ENCODE data around the gene PERCC1.
"Not testable (repeated sequence)": the region's sequence is repeated elsewhere in the genome, so short reads cannot be mapped to it uniquely, and the experiment has no call there.

PERCC1 gene

DNA sequence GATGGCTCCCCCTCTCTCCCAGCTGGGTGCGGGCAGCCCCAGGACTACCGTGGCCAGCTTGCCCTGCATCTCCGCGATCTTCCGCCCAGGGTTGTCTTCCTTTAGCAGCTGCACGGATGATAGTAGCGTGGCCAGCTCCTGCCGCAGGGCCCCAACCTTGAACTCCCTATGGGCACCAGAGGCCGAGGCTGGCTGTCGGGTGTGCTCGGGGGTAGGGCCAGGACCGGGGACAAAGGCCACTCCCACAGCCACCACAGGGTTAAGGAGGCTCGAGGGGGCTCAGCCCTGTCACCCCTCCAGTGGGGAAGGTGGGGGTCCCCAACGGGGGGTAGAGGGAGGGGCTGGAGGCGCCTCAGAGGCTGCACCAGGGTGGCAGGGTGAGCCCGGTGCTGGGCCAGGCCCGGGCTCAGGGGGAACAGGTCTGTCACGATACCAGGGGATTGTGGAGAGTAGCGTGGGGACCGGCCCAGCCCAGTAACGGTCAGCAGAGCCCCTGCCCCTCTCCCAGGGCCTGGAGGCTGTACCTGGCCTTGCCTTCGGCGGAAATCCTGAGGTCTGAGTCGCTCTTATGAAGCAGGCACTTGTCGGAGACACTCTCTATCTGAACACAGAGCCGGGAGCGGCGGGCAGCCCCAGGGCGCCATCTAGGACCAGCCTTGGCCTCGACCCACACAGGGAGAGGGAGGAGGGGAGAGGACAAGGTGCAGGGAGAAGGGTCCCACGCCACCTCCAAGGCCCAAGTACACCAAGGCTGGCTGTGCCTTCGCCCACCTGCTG is 5.2 kb downstream of the PERCC1 start:
- DNase-seq: no peak

GRCh38 chr16:1436731-1437355 is 6.0 kb downstream of the PERCC1 start:
- no peak for DNase-seq

DNA sequence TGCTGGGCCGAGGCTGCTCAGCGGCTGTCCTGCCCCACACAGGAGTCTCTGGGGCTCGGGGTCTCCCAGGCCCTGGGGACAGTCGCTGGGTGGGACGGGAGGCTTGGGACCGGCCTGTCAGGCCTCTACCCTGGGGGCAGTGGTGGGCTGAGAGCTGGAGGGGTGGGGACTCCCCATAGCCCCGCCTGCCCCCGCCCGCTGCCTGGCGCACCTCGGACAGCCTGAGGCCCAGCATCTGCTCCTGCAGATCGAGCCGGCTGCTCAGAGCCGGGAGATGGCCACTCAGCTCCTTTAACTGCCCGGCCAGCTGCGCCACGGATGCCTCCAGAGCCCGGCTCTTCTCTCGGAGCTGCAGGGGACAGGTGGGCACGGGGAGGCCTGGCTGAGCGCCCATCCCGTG is 6.7 kb downstream of the PERCC1 start:
- no peak for DNase-seq

DNA sequence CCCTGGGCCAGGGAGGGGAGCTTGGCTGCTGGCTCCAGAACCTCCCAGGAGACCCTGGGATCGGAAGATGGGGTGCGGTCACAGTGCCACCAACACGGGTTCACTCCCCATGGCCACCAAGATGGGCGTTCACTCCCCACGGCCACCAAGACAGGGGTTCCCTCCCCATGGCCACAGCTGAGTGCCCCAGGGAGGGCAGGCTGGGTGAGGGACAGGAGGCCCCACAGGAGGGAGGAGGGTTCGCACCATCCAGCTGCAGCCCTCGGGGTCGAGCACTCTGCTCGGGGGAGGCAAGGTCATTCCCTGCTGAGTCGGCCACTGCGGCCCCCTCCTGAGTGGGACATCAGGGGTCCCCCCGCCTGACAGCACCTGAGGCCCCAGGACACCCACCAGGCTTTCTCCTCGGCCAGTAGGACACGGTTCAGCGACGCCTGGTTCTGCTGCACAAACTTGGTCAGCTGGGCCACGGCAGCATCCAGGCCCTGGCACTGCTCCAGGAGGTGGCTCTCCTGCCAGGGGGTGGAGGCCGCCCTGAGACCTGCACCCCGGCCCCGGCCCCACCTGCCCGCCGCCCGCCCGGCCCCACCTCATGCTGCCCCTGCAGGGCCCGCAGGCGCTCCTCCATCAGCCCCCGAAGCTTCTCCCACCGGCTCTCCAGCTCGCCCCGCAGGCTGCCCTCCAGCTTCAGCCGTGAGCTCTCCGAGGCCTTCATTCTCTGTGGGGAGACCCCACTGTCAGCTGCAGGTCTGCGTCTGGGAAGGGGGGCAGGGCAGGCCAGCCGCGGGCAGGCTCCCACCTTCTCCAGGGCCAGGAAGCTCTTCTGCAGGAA is 7.6 kb downstream of the PERCC1 start:
- no peak for DNase-seq

DNA sequence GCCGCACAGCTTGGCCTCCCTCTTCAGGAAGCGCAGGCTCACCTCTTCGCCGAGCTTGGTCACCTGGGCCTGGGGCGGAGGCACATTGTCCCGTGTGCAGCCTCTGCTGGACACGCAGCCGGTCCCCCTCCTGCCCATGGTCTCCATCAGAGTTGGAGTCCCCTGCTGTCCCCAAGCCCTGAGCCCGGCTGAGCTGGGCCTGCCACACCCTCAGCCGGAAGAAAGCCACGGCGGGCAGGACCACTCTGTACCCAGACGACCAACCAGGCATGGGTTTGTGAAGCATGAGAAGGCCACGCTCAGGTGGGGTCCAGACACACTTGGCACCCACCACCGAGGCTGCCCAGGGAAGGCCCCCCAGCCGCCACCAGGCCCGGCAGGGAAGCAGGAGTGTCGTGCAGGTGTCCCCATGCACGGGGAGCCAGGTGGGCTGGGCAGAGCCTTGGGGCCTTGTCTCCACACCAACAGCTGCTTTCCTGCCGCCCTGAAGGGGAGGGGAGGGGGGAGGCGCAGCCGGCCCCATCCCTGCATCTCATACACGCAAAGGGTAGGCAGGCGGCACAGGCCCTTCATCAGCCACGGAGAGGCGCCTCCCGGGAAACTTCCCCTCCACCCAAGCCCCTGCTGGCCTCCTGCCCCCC is 8.3 kb downstream of the PERCC1 start:
- no peak for DNase-seq

- DNase-seq: not testable (repeated sequence)
Observed at GRCh38 chr16:1439699-1440074, 8.8 kb downstream of the PERCC1 start.

DNA sequence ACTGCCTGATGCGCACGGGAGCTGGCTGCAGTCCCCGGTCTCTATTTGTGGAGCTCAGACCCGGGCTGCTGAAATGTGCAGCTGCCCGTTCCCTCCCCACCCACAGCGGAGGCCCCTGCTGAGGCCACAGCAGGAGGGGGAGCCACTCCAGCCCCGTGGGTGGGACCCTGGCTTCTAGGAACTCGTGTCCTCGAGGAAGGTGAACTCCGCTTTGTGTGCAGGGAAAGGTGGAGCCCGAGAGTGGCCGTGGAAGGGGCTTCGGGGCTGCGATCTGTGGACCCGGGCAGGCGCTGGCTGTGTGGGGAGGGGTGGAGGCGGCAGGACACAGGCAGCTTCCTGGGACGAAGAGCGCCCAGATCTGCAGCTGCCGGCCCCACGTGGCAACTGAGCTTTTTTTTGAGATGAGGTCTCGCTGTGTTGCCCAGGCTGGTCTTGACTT is 10.5 kb downstream of the PERCC1 start:
- DNase-seq: no peak

GRCh38 chr16:1442697-1443096 is 11.8 kb downstream of the PERCC1 start:
- no peak for DNase-seq

GRCh38 chr16:1443403-1443973 is 12.6 kb downstream of the PERCC1 start:
- no peak for DNase-seq

DNA sequence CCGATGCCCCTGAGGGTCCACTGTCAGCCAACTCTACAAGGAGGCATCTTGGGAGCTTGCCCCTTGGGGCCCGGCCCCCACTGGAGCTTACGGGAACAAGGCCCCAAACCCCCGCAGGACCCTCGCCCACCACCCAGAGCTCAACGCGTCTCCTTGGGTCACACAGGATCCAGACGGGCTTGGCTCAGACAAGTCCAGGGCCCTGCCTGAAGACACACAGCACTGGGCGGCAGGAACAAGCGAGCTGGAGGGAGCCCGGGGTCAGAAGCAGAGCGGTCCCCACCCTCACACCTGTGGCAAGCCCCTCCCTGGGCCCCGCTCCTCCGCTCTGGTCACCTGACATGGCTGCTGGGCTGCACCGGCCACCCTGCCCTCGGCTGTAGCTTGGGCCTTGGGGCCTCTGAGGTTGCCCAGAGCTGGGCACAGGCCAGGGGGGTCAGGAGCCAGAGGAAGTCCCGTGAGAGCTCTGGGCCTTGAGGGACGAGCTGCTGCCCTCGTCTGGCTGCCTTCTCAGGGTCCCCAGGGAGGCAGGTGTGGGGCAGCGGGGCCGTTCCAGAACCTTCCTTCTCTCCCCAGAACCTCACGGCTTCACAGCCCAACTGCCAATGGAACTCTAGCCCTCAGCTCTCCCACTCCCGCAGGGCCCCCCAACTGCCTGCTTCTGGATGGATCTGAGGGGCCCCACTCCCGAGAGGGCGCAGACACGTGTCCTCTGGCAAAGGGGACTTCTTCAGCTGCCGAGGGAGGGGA is 13.3 kb downstream of the PERCC1 start, which contains the start of gene CCDC154:
CCDC154 (minus strand) TSS at position 577 of the 750 bp plus-strand sequence; CDS start at position 343, 234 bp downstream.
- no peak for DNase-seq

DNA sequence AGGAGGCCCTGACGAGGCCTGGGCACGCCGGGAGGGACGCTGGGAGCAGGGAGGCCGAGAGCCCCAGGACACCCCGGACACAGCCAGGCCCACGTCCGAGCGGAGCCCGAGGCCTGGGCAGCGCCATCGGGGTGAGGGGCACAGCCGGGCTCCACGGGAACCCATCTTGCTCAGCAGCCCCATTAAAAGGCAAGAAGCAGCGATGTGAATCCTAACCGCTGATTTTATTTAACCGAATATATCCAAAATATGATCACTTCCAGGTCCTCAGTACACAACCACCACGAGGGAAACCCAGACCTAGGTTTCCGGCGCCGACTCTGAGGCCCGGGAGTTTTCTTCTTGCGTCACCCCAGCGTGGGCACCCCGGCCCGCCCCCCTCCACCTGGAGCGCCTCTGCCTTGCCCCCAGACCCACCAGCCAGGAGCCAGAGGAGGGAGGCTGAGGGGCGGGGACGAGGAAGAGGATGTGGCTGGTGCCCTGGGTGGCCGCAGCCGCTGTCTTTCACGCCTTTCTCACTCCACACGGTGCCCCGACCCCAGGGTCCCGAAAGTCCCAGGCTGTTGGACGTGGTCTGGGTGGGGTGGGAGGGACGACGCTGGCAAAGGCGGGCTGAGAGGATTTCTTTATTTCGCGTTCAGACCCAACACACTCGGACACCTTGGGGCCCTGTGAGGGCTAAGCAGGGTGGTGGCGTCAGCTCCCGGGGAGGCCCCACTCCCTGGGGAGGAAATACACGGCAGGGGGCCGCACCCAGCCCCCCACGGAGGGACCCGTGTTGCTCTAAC is 14.0 kb downstream of the PERCC1 start:
- no peak for DNase-seq

DNA sequence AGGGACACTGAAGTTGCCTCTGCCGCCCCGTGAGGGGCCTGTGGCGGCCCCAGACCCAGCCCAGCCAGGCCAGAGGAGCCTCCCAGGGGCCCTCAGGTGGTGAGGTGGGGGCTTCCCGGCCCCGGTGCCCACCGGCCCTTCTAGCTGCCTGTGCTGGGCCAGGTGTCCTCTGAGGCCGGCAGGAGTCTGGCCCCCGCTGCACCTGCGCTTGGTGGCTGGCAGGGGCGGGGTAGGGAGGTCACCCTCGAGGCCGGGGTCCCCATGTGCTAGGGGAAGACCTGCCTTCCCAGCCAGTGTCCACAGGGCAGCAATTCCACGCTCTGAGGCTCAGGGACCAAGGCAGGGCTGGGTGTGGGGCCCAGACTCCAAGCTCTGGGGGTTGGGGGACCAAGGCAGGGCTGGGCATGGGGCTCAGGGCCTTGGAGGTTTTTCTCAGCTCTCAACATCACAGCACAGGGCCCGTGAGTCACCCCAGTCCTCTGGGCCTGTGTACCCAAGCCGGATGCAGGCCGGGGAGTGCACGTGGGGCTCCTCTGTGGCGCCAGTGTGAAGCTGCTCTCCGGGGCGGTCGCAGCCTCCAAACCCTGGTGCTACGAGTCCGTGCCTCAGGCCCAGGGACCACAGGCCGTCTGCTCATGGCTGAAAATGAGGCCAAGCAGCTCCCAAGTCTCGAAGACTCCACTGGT is 14.8 kb downstream of the PERCC1 start:
- DNase-seq: no peak

GRCh38 chr16:1446296-1447080 is 15.6 kb downstream of the PERCC1 start:
- DNase-seq: no peak

DNA sequence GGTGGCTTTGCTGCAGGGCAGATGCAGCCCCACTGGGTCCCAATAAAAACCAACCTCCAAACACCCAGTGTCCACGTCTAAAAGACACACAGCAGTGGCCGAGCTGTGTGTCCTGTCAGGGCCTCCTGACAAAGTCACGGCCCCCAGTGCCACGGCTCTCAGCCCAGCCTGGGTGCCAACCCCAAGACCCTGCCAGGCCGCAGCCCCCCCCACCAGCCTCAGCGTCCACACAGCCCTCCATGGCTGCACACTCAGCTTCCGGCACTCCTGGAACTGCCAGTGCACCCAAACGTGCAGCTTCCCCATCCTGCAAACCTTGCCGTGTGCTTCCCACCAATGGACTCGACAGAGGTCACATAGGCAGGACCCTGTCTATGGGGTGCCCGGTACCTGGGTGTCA is 17.1 kb downstream of the PERCC1 start:
- DNase-seq: no peak

DNA sequence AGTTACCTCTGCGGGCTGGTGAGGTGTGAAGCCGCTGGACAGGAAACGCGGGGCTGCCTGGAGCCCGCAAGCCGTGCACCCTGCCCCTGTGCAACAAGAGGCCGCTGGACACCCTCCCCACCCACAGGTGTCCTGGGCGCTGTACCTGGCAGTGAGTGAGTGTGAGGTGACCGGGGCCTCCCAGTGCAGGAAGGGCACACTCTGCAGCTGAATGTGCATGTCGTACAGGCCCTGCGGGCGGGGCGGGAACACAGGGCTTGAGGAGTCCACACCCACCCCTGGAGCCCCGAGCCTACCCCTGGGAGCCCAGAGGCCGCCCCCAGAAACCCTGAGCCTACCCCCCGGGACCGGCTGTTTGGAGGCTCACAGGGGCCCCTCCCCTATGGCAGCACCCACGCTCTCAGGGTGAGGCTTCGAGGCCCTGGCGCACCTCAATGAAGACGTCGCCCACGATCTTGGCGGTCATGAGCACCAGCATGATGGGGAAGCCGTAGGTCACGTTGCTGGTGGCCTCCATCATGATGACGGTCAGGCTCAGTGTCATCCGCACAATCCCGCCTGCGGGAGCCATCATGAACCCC is 17.7 kb downstream of the PERCC1 start:
- no peak for DNase-seq

GRCh38 chr16:1449201-1449788 is 18.4 kb downstream of the PERCC1 start:
- DNase-seq: no peak

GRCh38 chr16:1450218-1450617 is 19.3 kb downstream of the PERCC1 start:
- no peak for DNase-seq

- DNase-seq: no peak
Observed at GRCh38 chr16:1450841-1451240, 20.0 kb downstream of the PERCC1 start.
